Mucosa of stomach (tissue), 1 donor: ENCODE results near the gene TRAPPC12.
"Not testable (repeated sequence)": the region's sequence is repeated elsewhere in the genome, so short reads cannot be mapped to it uniquely, and the experiment has no call there.

ENCODE experiments used
- H3K27me3 ChIP-seq: one replicate; pipeline ENCODE4 v1.7.0; 2013; ENCODE audit warnings: mild to moderate bottlenecking, low read length; ENCODE audit not compliant: control insufficient read depth, insufficient read depth
- H3K36me3 ChIP-seq: one replicate; pipeline ENCODE4 v1.7.0; 2013; ENCODE audit warnings: low read length; ENCODE audit not compliant: control insufficient read depth, insufficient read depth
- H3K4me1 ChIP-seq: one replicate; pipeline ENCODE4 v1.7.0; 2013; ENCODE audit warnings: mild to moderate bottlenecking, low read length; ENCODE audit not compliant: control insufficient read depth, insufficient read depth
- H3K4me3 ChIP-seq: one replicate; pipeline ENCODE4 v1.7.0; 2013; ENCODE audit warnings: low read length
- H3K9ac ChIP-seq: one replicate; pipeline ENCODE4 v1.7.0; 2013; ENCODE audit warnings: mild to moderate bottlenecking, low read length, moderate library complexity
- H3K9me3 ChIP-seq: one replicate; pipeline ENCODE4 v1.7.0; 2013; ENCODE audit warnings: mild to moderate bottlenecking, low read length, moderate library complexity; ENCODE audit not compliant: control insufficient read depth
- donor health status: Pancreatic carcinoma.

TRAPPC12 gene

GRCh38 chr2:3491306-3491705 is 111.8 kb downstream of the TRAPPC12 start:
- Histone ChIP-seq H3K36me3 (peaks cover 5% of the 10 kb centered on the region), H3K9me3 (no peaks in the 10 kb centered on the region), H3K4me3 (no peak overlapping the region), H3K27me3 (no peaks in the 10 kb centered on the region), H3K9ac (no peak overlapping the region), H3K4me1 (peaks cover 6% of the 10 kb centered on the region)

GRCh38 chr2:3491716-3492474 is 112.4 kb downstream of the TRAPPC12 start:
- Histone ChIP-seq H3K9me3 (no peaks in the 10 kb centered on the region), H3K4me1 (peaks cover 6% of the 10 kb centered on the region), H3K27me3 (no peaks in the 10 kb centered on the region), H3K4me3 (no peak overlapping the region), H3K36me3 (peaks cover 5% of the 10 kb centered on the region), H3K9ac (no peak overlapping the region)

GRCh38 chr2:3492475-3492787 is 112.9 kb downstream of the TRAPPC12 start:
- not testable (repeated sequence) for H3K9ac ChIP-seq, H3K4me3 ChIP-seq, H3K4me1 ChIP-seq, H3K36me3 ChIP-seq, H3K27me3 ChIP-seq, H3K9me3 ChIP-seq

- Histone ChIP-seq H3K4me3 (no peak overlapping the region), H3K36me3 (peaks cover 5% of the 10 kb centered on the region), H3K9ac (no peak overlapping the region), H3K9me3 (no peaks in the 10 kb centered on the region), H3K4me1 (peaks cover 6% of the 10 kb centered on the region), H3K27me3 (no peaks in the 10 kb centered on the region)
Measured at GRCh38 chr2:3492951-3493614, 113.6 kb downstream of the TRAPPC12 start.

GRCh38 chr2:3493615-3494007 is 114.1 kb downstream of the TRAPPC12 start:
- no peaks in the 10 kb centered on the region for H3K27me3 ChIP-seq
- H3K4me1 ChIP-seq, result peaks cover 6% of the 10 kb centered on the region
- H3K36me3 ChIP-seq, result peaks cover 5% of the 10 kb centered on the region
- H3K4me3 ChIP-seq, result no peak overlapping the region
- H3K9me3 ChIP-seq, result no peaks in the 10 kb centered on the region
- peak overlapping the region; percentile 14 for H3K9ac ChIP-seq

GRCh38 chr2:3494984-3495666 is 115.6 kb downstream of the TRAPPC12 start:
- Histone ChIP-seq H3K4me1 (no peaks in the 10 kb centered on the region), H3K9me3 (no peaks in the 10 kb centered on the region), H3K4me3 (no peak overlapping the region), H3K36me3 (peaks cover 5% of the 10 kb centered on the region), H3K9ac (no peak overlapping the region), H3K27me3 (no peaks in the 10 kb centered on the region)

- H3K36me3 ChIP-seq, H3K27me3 ChIP-seq, H3K4me3 ChIP-seq, H3K9me3 ChIP-seq, H3K4me1 ChIP-seq, H3K9ac ChIP-seq: not testable (repeated sequence)
Measured at GRCh38 chr2:3496708-3497080, 117.2 kb downstream of the TRAPPC12 start.

GRCh38 chr2:3498783-3499394 is 119.4 kb downstream of the TRAPPC12 start:
- Histone ChIP-seq H3K36me3 (peaks cover 5% of the 10 kb centered on the region), H3K27me3 (no peaks in the 10 kb centered on the region), H3K4me3 (no peak overlapping the region)

GRCh38 chr2:3500326-3500899 is 120.9 kb downstream of the TRAPPC12 start:
- H3K4me1 ChIP-seq, result no peaks in the 10 kb centered on the region
- no peak overlapping the region for H3K4me3 ChIP-seq
- H3K9me3 ChIP-seq, result no peaks in the 10 kb centered on the region
- no peak overlapping the region for H3K9ac ChIP-seq
- H3K27me3 ChIP-seq, result no peaks in the 10 kb centered on the region
- no peaks in the 10 kb centered on the region for H3K36me3 ChIP-seq

More at GRCh38 chr2:3498783-3499394, 119.4 kb downstream of the TRAPPC12 start:
- Histone ChIP-seq H3K4me1 (no peaks in the 10 kb centered on the region), H3K9me3 (no peaks in the 10 kb centered on the region), H3K9ac (no peak overlapping the region)

GRCh38 chr2:3503046-3503445 is 123.6 kb downstream of the TRAPPC12 start:
- no peak overlapping the region for H3K9ac ChIP-seq
- no peaks in the 10 kb centered on the region for H3K27me3 ChIP-seq
- no peak overlapping the region for H3K4me3 ChIP-seq
- H3K4me1 ChIP-seq, result no peaks in the 10 kb centered on the region
- H3K36me3 ChIP-seq, result no peaks in the 10 kb centered on the region
- H3K9me3 ChIP-seq, result no peaks in the 10 kb centered on the region

GRCh38 chr2:3503483-3503882 is 124.0 kb downstream of the TRAPPC12 start:
- H3K4me3 ChIP-seq, result no peak overlapping the region
- no peaks in the 10 kb centered on the region for H3K9me3 ChIP-seq
- no peaks in the 10 kb centered on the region for H3K36me3 ChIP-seq
- H3K9ac ChIP-seq, result no peak overlapping the region
- H3K4me1 ChIP-seq, result no peaks in the 10 kb centered on the region
- no peaks in the 10 kb centered on the region for H3K27me3 ChIP-seq

- no peak overlapping the region for H3K9ac ChIP-seq
- no peaks in the 10 kb centered on the region for H3K27me3 ChIP-seq
- H3K4me3 ChIP-seq, result no peak overlapping the region
- H3K36me3 ChIP-seq, result no peaks in the 10 kb centered on the region
- H3K9me3 ChIP-seq, result no peaks in the 10 kb centered on the region
- no peaks in the 10 kb centered on the region for H3K4me1 ChIP-seq
Measured at GRCh38 chr2:3504741-3505140, 125.2 kb downstream of the TRAPPC12 start.
